A549 (cell line): Measurements from ENCODE around the gene MAP3K4.

ENCODE experiments used
- CBX2 ChIP-seq: fragments of 200-600 bp; sonication (generic); IDR thresholded peaks from 2 replicates; pipeline ENCODE4 v1.6.1; 2016; ENCODE audit warnings: low read depth, mild to moderate bottlenecking, borderline replicate concordance
- CTCF ChIP-seq: fragments of >200 bp; sonication (Bioruptor Twin); formaldehyde crosslinking; IDR thresholded peaks from 3 replicates; pipeline ENCODE4 v1.5.1; 2016
- EP300 ChIP-seq, 2 experiments: fragments of >200 bp; sonication (Bioruptor Twin); formaldehyde crosslinking; IDR thresholded peaks; 2 replicates in 1 of 2; 3 replicates in 1 of 2; pipeline ENCODE4 v1.6.1; 2016 to 2017
- FOSB ChIP-seq: fragments of 250-450 bp; sonication (Bioruptor Pico); IDR thresholded peaks from 2 replicates; pipeline ENCODE4 v1.5.0; 2020; ENCODE audit warnings: mild to moderate bottlenecking, moderate library complexity
- GATA3 ChIP-seq: IDR thresholded peaks from 2 replicates; pipeline ENCODE4 v1.6.1; 2012; ENCODE audit warnings: borderline replicate concordance
- PBX3 ChIP-seq: IDR thresholded peaks from 2 replicates; pipeline ENCODE4 v1.6.1; 2012
- POLR2A ChIP-seq: IDR thresholded peaks from 2 replicates; pipeline ENCODE4 v1.6.1; 2012; ENCODE audit warnings: mild to moderate bottlenecking, low read length
- RAD21 ChIP-seq, 2 experiments: fragments of >200 bp in 1 of 2; sonication (Bioruptor Twin) in 1 of 2; formaldehyde crosslinking in 1 of 2; IDR thresholded peaks in 1 of 2; conservative IDR thresholded peaks in 1 of 2; 2 replicates in 1 of 2; 3 replicates in 1 of 2; pipeline ENCODE4 v1.6.1; 2012 to 2018; ENCODE audit warnings: inconsistent platforms in 1 of 2
- RNF2 ChIP-seq: fragments of 200-600 bp; sonication (generic); IDR thresholded peaks from 2 replicates; pipeline ENCODE4 v1.6.1; 2016; ENCODE audit warnings: low read depth, mild to moderate bottlenecking, antibody characterized with exemption, moderate library complexity, borderline replicate concordance
- SREBF2 ChIP-seq: fragments of 450-650 bp; IDR thresholded peaks from 2 replicates; pipeline ENCODE4 v1.6.1; 2014; ENCODE audit warnings: mild to moderate bottlenecking, moderate library complexity
- TP53 ChIP-seq: fragments of 250-450 bp; sonication (Bioruptor Pico); IDR thresholded peaks from 2 replicates; pipeline ENCODE4 v1.5.0; 2021; ENCODE audit warnings: mild to moderate bottlenecking, moderate library complexity
- ZC3H11A ChIP-seq: fragments of 450-650 bp; IDR thresholded peaks from 2 replicates; pipeline ENCODE4 v1.6.1; 2014; ENCODE audit warnings: antibody characterized with exemption, mild to moderate bottlenecking
- ZFP36 ChIP-seq: fragments of 450-650 bp; IDR thresholded peaks from 2 replicates; pipeline ENCODE4 v1.6.1; 2014; ENCODE audit warnings: borderline replicate concordance; ENCODE audit not compliant: partially characterized antibody

DNA sequence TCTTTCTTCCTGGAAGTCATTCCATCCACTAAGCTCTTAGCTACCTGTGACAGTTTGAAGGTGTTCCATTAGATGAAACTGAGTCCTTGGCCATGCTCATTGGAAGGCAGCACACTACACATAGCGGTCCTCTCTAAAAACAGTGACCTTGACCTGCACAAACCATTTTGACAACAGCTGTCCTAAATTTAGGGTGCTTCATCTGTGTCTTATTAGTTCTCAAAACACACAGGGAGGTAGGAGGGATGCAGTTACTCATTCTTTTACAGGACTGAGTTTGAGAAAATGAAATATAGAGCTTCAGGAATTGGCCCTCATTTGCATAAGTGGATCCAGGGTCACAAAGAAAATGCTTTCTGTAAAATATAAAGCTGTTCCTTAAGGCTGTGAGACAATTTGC lies 20.4 kb upstream of the MAP3K4 start:
- TF ChIP-seq CTCF = no peak
- no peak for TF ChIP-seq PBX3
- no peak for TF ChIP-seq POLR2A
- no peak for TF ChIP-seq FOSB (CRISPR knock-in tag)
- TF ChIP-seq TP53 = no peak
- no peak for TF ChIP-seq EP300 (IDR thresholded peaks at IDR 0.05)
- no peak for TF ChIP-seq RAD21 (conservative IDR thresholded peaks at IDR 0.05 in 1 of 2, IDR thresholded peaks at IDR 0.05 in 1 of 2)
- no peak for TF ChIP-seq CBX2
- TF ChIP-seq RNF2 = no peak
- TF ChIP-seq ZC3H11A = no peak
- no peak for TF ChIP-seq GATA3
- TF ChIP-seq ZFP36 = no peak
- no peak for TF ChIP-seq SREBF2
